HG02981 (cell line): ENCODE data around the gene ELAVL4.

Experiments used
- ATAC-seq: cut with Tn5 transposase; IDR thresholded peaks from one replicate; pipeline ENCODE4 v1.9.1; 2021; ENCODE audit warnings: mild to moderate bottlenecking, moderate library complexity; ENCODE audit not compliant: unreplicated experiment

The ELAVL4 gene

GRCh38 chr1:50237056-50237455 is 128.3 kb downstream of the ELAVL4 start:
- ATAC-seq: no peak

GRCh38 chr1:50243939-50244338 is 135.2 kb downstream of the ELAVL4 start:
- ATAC-seq: no peak

- ATAC-seq: no peak
Measured at GRCh38 chr1:50246869-50247268, 138.1 kb downstream of the ELAVL4 start.

GRCh38 chr1:50251702-50252101 is 143.0 kb downstream of the ELAVL4 start:
- peak; percentile 89 for ATAC-seq

- ATAC-seq: no peak
Measured at GRCh38 chr1:50252196-50252595, 143.5 kb downstream of the ELAVL4 start.
